ENCODE measurements around the gene MBOAT2.
"Not testable (repeated sequence)": the region's sequence is repeated elsewhere in the genome, so short reads cannot be mapped to it uniquely, and the experiment has no call there.

MBOAT2 gene

DNA sequence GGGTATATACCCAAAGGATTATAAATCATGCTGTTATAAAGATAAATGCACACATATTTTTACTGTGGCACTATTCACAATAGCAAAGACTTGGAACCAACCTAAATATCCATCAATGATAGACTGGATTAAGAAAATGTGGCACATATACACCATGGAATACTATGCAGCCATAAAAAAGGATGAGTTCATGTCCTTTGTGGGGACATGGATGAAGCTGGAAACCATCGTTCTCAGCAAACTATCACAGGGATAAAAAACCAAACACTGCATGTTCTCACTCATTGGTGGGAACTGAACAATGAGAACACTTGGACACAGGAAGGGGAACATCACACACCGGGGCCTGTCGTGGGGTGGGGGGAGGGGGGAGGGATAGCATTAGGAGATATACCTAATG lies 30.5 kb downstream of the MBOAT2 start:
- not testable (repeated sequence) for H4K8ac ChIP-seq (ENCODE audit: low read length); H3K9me3 ChIP-seq (ENCODE audit: control insufficient read depth, low read length); H3K18ac ChIP-seq (ENCODE audit: low read depth in 1 of 2, low read length in 2 of 2); DNase-seq; H3K14ac ChIP-seq (ENCODE audit: low read length in 2 of 2); H3K36me3 ChIP-seq (ENCODE audit: control insufficient read depth in 1 of 2, insufficient read depth in 2 of 2, low read depth in 1 of 2, low read length in 2 of 2); H3K4ac ChIP-seq (ENCODE audit: low read depth in 1 of 2, low read length in 2 of 2); H3K23ac ChIP-seq (ENCODE audit: low read length in 2 of 2); H2BK15ac ChIP-seq (ENCODE audit: low read depth, poor library complexity, severe bottlenecking); H3K4me2 ChIP-seq (ENCODE audit: low read length, poor library complexity, severe bottlenecking); H2BK12ac ChIP-seq (ENCODE audit: low read length in 2 of 2); H3K9ac ChIP-seq (ENCODE audit: low read length); H2AFZ ChIP-seq (ENCODE audit: low read depth, low read length); H4K91ac ChIP-seq (ENCODE audit: low read length); H2BK120ac ChIP-seq (ENCODE audit: low read depth, low read length); H3K27me3 ChIP-seq (ENCODE audit: control insufficient read depth in 1 of 2, insufficient read depth in 1 of 2, low read length in 2 of 2); H3K4me3 ChIP-seq (ENCODE audit: insufficient read depth in 1 of 2, low read depth in 1 of 2, low read length in 2 of 2); H3K4me1 ChIP-seq (ENCODE audit: control insufficient read depth, insufficient read depth, low read depth, low read length); H2BK5ac ChIP-seq (ENCODE audit: low read depth, low read length, poor library complexity, severe bottlenecking); H3K27ac ChIP-seq (ENCODE audit: low read length, poor library complexity, severe bottlenecking); H2AK5ac ChIP-seq (ENCODE audit: low read length, severe bottlenecking)
- no CpG with 5 or more reads among the region's 3 CpGs for WGBS
- H3K79me1 ChIP-seq (replicated peaks; ENCODE audit: low read length, poor library complexity, severe bottlenecking) = peaks cover 22% of the 10 kb centered on the region

DNA sequence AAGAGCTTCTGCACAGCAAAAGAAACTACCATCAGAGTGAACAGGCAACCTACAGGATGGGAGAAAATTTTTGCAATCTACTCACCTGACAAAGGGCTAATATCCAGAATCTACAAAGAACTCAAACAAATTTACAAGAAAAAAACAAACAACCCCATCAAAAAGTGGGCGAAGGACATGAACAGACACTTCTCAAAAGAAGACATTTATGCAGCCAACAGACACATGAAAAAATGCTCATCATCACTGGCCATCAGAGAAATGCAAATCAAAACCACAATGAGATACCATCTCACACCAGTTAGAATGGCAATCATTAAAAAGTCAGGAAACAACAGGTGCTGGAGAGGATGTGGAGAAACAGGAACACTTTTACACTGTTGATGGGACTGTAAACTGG lies 30.9 kb downstream of the MBOAT2 start:
- H4K8ac ChIP-seq (ENCODE audit: low read length); H3K4ac ChIP-seq (ENCODE audit: low read depth in 1 of 2, low read length in 2 of 2); H3K4me1 ChIP-seq (ENCODE audit: control insufficient read depth, insufficient read depth, low read depth, low read length); H3K9ac ChIP-seq (ENCODE audit: low read length); DNase-seq; H2BK12ac ChIP-seq (ENCODE audit: low read length in 2 of 2); H3K27ac ChIP-seq (ENCODE audit: low read length, poor library complexity, severe bottlenecking); H3K14ac ChIP-seq (ENCODE audit: low read length in 2 of 2); H3K4me2 ChIP-seq (ENCODE audit: low read length, poor library complexity, severe bottlenecking); H3K18ac ChIP-seq (ENCODE audit: low read depth in 1 of 2, low read length in 2 of 2); H2AFZ ChIP-seq (ENCODE audit: low read depth, low read length); H3K4me3 ChIP-seq (ENCODE audit: insufficient read depth in 1 of 2, low read depth in 1 of 2, low read length in 2 of 2); H3K36me3 ChIP-seq (ENCODE audit: control insufficient read depth in 1 of 2, insufficient read depth in 2 of 2, low read depth in 1 of 2, low read length in 2 of 2); H2AK5ac ChIP-seq (ENCODE audit: low read length, severe bottlenecking); H4K91ac ChIP-seq (ENCODE audit: low read length); H2BK5ac ChIP-seq (ENCODE audit: low read depth, low read length, poor library complexity, severe bottlenecking); H3K9me3 ChIP-seq (ENCODE audit: control insufficient read depth, low read length); H2BK15ac ChIP-seq (ENCODE audit: low read depth, poor library complexity, severe bottlenecking); H2BK120ac ChIP-seq (ENCODE audit: low read depth, low read length); H3K23ac ChIP-seq (ENCODE audit: low read length in 2 of 2); H3K27me3 ChIP-seq (ENCODE audit: control insufficient read depth in 1 of 2, insufficient read depth in 1 of 2, low read length in 2 of 2): not testable (repeated sequence)
- peaks cover 20% of the 10 kb centered on the region for H3K79me1 ChIP-seq (replicated peaks; ENCODE audit: low read length, poor library complexity, severe bottlenecking)
- no CpG with 5 or more reads among the region's 1 CpG for WGBS

GRCh38 chr2:8969348-8969747 lies 34.1 kb downstream of the MBOAT2 start:
- not testable (repeated sequence) for H3K9ac ChIP-seq (ENCODE audit: low read length); H3K9me3 ChIP-seq (ENCODE audit: control insufficient read depth, low read length); H3K18ac ChIP-seq (ENCODE audit: low read depth in 1 of 2, low read length in 2 of 2); H3K4ac ChIP-seq (ENCODE audit: low read depth in 1 of 2, low read length in 2 of 2); H4K8ac ChIP-seq (ENCODE audit: low read length); H2BK15ac ChIP-seq (ENCODE audit: low read depth, poor library complexity, severe bottlenecking); H3K36me3 ChIP-seq (ENCODE audit: control insufficient read depth in 1 of 2, insufficient read depth in 2 of 2, low read depth in 1 of 2, low read length in 2 of 2); H3K27me3 ChIP-seq (ENCODE audit: control insufficient read depth in 1 of 2, insufficient read depth in 1 of 2, low read length in 2 of 2); H2BK120ac ChIP-seq (ENCODE audit: low read depth, low read length); H2BK5ac ChIP-seq (ENCODE audit: low read depth, low read length, poor library complexity, severe bottlenecking); DNase-seq; H4K91ac ChIP-seq (ENCODE audit: low read length); H3K27ac ChIP-seq (ENCODE audit: low read length, poor library complexity, severe bottlenecking); H2AFZ ChIP-seq (ENCODE audit: low read depth, low read length); H3K14ac ChIP-seq (ENCODE audit: low read length in 2 of 2); H2BK12ac ChIP-seq (ENCODE audit: low read length in 2 of 2); H3K23ac ChIP-seq (ENCODE audit: low read length in 2 of 2); H3K4me3 ChIP-seq (ENCODE audit: insufficient read depth in 1 of 2, low read depth in 1 of 2, low read length in 2 of 2); H3K4me2 ChIP-seq (ENCODE audit: low read length, poor library complexity, severe bottlenecking); H2AK5ac ChIP-seq (ENCODE audit: low read length, severe bottlenecking); H3K4me1 ChIP-seq (ENCODE audit: control insufficient read depth, insufficient read depth, low read depth, low read length)
- 91% methylated on average over 1 of the region's 2 CpGs for WGBS
- H3K79me1 ChIP-seq (replicated peaks; ENCODE audit: low read length, poor library complexity, severe bottlenecking) = peaks cover 15% of the 10 kb centered on the region

GRCh38 chr2:8966123-8966908 lies 37.2 kb downstream of the MBOAT2 start:
- Histone ChIP-seq H3K4ac (ENCODE audit: low read depth in 1 of 2, low read length in 2 of 2) (no peak overlapping the region), H3K14ac (ENCODE audit: low read length in 2 of 2) (no peak overlapping the region), H3K4me1 (ENCODE audit: control insufficient read depth, insufficient read depth, low read depth, low read length) (no peaks in the 10 kb centered on the region), H2BK120ac (ENCODE audit: low read depth, low read length) (no peak overlapping the region), H3K9me3 (ENCODE audit: control insufficient read depth, low read length) (no peaks in the 10 kb centered on the region), H4K91ac (ENCODE audit: low read length) (no peak overlapping the region), H3K9ac (ENCODE audit: low read length) (peak overlapping the region; percentile 65), H3K27ac (ENCODE audit: low read length, poor library complexity, severe bottlenecking) (no peak overlapping the region), H2BK15ac (ENCODE audit: low read depth, poor library complexity, severe bottlenecking) (no peak overlapping the region), H3K4me2 (ENCODE audit: low read length, poor library complexity, severe bottlenecking) (no peak overlapping the region), H2AK5ac (ENCODE audit: low read length, severe bottlenecking) (no peak overlapping the region), H2BK5ac (ENCODE audit: low read depth, low read length, poor library complexity, severe bottlenecking) (no peak overlapping the region), H3K27me3 (ENCODE audit: control insufficient read depth in 1 of 2, insufficient read depth in 1 of 2, low read length in 2 of 2) (no peaks in the 10 kb centered on the region), H3K4me3 (ENCODE audit: insufficient read depth in 1 of 2, low read depth in 1 of 2, low read length in 2 of 2) (peak overlapping the region in 1 of 2 experiments; percentile 41), H2AFZ (ENCODE audit: low read depth, low read length) (no peak overlapping the region), H3K23ac (ENCODE audit: low read length in 2 of 2) (no peak overlapping the region), H3K79me1 (replicated peaks; ENCODE audit: low read length, poor library complexity, severe bottlenecking) (peaks cover 25% of the 10 kb centered on the region), H3K18ac (ENCODE audit: low read depth in 1 of 2, low read length in 2 of 2) (no peak overlapping the region), H3K36me3 (ENCODE audit: control insufficient read depth in 1 of 2, insufficient read depth in 2 of 2, low read depth in 1 of 2, low read length in 2 of 2) (no peaks in the 10 kb centered on the region), H4K8ac (ENCODE audit: low read length) (no peak overlapping the region), H2BK12ac (ENCODE audit: low read length in 2 of 2) (no peak overlapping the region)
- WGBS = 99% methylated on average over 8 of the region's 9 CpGs
- no peak for DNase-seq
